ENCODE measurements around the gene BLOC1S4.
"Not testable (repeated sequence)": the region's sequence is repeated elsewhere in the genome, so short reads cannot be mapped to it uniquely, and the experiment has no call there.

BLOC1S4 gene

GRCh38 chr4:6723851-6724250 lies 7.9 kb downstream of the BLOC1S4 start:
- TF ChIP-seq, protein P1, sequence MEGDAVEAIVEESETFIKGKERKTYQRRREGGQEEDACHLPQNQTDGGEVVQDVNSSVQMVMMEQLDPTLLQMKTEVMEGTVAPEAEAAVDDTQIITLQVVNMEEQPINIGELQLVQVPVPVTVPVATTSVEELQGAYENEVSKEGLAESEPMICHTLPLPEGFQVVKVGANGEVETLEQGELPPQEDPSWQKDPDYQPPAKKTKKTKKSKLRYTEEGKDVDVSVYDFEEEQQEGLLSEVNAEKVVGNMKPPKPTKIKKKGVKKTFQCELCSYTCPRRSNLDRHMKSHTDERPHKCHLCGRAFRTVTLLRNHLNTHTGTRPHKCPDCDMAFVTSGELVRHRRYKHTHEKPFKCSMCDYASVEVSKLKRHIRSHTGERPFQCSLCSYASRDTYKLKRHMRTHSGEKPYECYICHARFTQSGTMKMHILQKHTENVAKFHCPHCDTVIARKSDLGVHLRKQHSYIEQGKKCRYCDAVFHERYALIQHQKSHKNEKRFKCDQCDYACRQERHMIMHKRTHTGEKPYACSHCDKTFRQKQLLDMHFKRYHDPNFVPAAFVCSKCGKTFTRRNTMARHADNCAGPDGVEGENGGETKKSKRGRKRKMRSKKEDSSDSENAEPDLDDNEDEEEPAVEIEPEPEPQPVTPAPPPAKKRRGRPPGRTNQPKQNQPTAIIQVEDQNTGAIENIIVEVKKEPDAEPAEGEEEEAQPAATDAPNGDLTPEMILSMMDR (IDR thresholded peaks at IDR 0.05; ENCODE audit: borderline replicate concordance, control extremely low read depth, extremely low read depth, insufficient read depth, missing control alignments), result no peak
- in situ Hi-C loops (cut with MboI; ENCODE audit: low sequenced_read_pairs, unreplicated experiment), result loop anchor here (25.0 kb wide), 1 partner anchor 163 kb away; no protein-coding TSS in a partner anchor

GRCh38 chr4:6724421-6725111 lies 8.6 kb downstream of the BLOC1S4 start:
- no peak for DNase-seq (ENCODE audit: low spot score)
- in situ Hi-C loops (cut with MboI; ENCODE audit: low sequenced_read_pairs, unreplicated experiment), result loop anchor here (25.0 kb wide), 1 partner anchor 163 kb away; no protein-coding TSS in a partner anchor

More at GRCh38 chr4:6723851-6724250, 7.9 kb downstream of the BLOC1S4 start:
- DNase-seq (ENCODE audit: low spot score), result no peak

GRCh38 chr4:6725427-6725961 lies 9.5 kb downstream of the BLOC1S4 start:
- DNase-seq (ENCODE audit: low spot score), result not testable (repeated sequence)

More at GRCh38 chr4:6724421-6725111, 8.6 kb downstream of the BLOC1S4 start:
- TF ChIP-seq, protein P1 (IDR thresholded peaks at IDR 0.05; ENCODE audit: borderline replicate concordance, control extremely low read depth, extremely low read depth, insufficient read depth, missing control alignments), result no peak

DNA sequence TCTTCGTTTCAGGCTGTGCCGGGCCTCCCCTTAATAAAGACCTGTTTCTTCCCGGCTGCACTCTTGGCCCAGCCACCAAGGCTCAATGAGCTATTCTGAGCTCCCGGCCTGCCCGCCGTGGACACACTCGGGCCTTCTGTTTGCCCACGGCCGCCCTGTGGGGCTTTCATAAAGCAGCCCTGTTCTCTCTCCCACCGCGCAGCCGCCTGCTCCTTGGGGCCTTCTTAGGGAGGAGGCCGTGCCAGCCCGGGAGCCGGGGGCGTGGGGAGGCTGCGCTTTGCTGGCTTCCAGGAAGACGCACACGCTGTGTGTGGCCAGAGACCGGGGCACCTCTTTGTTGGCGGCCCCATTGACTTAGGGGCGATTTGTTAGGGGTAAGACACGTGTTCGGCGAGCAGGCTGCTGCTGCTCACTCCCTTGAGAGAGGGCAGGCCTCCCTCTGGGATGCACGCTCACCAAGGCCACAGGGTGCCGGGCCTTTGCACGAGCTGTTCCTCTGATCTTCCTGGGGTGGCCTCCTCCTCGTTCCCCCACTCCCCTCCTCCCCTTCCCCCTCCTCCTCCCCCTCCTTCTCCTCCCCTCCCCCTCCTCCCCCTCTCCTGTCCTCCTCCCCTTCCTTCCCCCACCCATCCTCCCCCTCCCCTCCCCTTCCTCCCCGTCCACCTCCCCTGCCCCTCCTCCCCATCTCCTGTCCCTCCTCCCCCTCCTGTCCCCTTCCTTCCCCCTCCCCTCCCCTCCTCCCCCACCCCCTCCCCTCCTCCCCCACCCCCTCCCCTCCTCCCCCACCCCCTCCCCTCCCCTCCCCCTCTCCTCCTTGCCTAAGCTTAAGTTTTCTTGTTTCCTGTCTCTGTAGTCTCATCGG lies 11.3 kb downstream of the BLOC1S4 start:
- in situ Hi-C loops (cut with MboI; ENCODE audit: low sequenced_read_pairs, unreplicated experiment), result no loop called here
- peak; percentile 28 for DNase-seq (ENCODE audit: low spot score)
- TF ChIP-seq, protein P1 (IDR thresholded peaks at IDR 0.05; ENCODE audit: borderline replicate concordance, control extremely low read depth, extremely low read depth, insufficient read depth, missing control alignments), result no peak

More at GRCh38 chr4:6725427-6725961, 9.5 kb downstream of the BLOC1S4 start:
- in situ Hi-C loops (cut with MboI; ENCODE audit: low sequenced_read_pairs, unreplicated experiment), result not testable (repeated sequence)

DNA sequence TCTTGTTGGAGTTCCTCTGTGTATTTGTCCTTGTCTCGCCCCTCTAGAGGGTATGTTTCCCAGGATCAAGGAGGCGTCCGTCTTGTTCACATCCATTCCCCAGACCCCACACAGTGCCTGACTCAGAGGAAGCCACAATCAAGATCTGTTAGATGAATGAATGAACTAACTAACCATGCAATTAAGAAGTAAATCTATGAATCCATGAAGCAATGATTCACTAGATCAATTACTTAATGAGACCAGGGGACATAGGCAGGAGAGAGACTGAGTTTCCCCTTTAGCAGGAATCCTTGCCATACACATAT lies 11.9 kb downstream of the BLOC1S4 start:
- peak; percentile 25 for DNase-seq (ENCODE audit: low spot score)
- in situ Hi-C loops (cut with MboI; ENCODE audit: low sequenced_read_pairs, unreplicated experiment), result no loop called here
- TF ChIP-seq, protein P1 (IDR thresholded peaks at IDR 0.05; ENCODE audit: borderline replicate concordance, control extremely low read depth, extremely low read depth, insufficient read depth, missing control alignments), result no peak

DNA sequence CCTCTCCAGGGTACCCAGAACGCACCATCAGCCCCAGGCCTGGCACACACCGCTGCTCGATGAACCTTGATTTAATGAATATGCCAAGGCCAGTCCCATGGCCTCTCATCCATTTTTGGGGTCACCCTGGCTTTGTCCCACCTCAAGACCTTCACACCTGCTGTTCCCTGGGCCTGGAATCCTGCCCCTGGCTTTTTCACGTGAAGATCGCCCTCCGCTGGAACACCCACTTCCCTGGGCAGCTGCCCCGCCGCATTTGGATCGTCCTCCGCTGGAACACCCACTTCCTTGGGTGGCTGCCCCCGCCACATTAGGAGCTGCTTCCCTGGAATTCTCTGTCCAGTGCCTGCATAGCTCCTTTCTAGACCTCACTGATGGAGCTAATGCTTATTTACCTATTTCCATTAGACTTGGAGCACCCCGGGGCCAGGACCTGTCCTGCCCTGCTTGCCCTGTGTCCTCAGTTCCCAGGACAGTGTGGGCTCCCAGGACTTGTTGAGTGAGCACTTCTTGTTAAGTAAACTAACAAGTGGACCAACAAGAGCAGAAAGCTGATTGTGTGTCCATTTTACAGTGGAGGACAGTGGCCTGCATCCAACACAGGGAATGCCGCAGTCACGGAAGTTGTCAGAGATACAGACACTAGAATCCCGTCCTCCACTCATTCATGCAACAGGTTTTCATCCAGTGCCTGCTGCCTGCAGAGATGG lies 12.5 kb downstream of the BLOC1S4 start:
- TF ChIP-seq, protein P1 (IDR thresholded peaks at IDR 0.05; ENCODE audit: borderline replicate concordance, control extremely low read depth, extremely low read depth, insufficient read depth, missing control alignments), result no peak
- DNase-seq (ENCODE audit: low spot score), result no peak
- in situ Hi-C loops (cut with MboI; ENCODE audit: low sequenced_read_pairs, unreplicated experiment), result no loop called here
